MM.1S (cell line): ENCODE results near the gene PRKCA.

ENCODE experiments used
- DNase-seq: peaks from one replicate; pipeline ENCODE4 v3.0.0-alpha.2; 2015
- H2AFZ ChIP-seq: fragments of 300-600 bp; sonication (generic); 2 replicates; pipeline ENCODE4 v1.6.0; 2016; ENCODE audit warnings: antibody characterized with exemption, low read length
- H3F3A ChIP-seq: fragments of 300-600 bp; sonication (generic); 2 replicates; pipeline ENCODE4 v1.6.1; 2016; ENCODE audit warnings: mild to moderate bottlenecking, antibody characterized with exemption, low read length, moderate library complexity, mixed read lengths; ENCODE audit not compliant: insufficient read depth
- H3K27ac ChIP-seq: fragments of 300-600 bp; sonication (generic); 2 replicates; pipeline ENCODE4 v1.5.1; 2016; ENCODE audit warnings: mild to moderate bottlenecking, low read length
- H3K27me3 ChIP-seq: fragments of 300-600 bp; sonication (generic); replicated peaks from 2 replicates; pipeline ENCODE4 v1.6.0; 2016; ENCODE audit warnings: low read length; ENCODE audit not compliant: insufficient read depth
- H3K36me3 ChIP-seq: fragments of 300-600 bp; sonication (generic); replicated peaks from 2 replicates; pipeline ENCODE4 v1.6.1; 2016; ENCODE audit warnings: mild to moderate bottlenecking, low read length, mixed read lengths; ENCODE audit not compliant: insufficient read depth
- H3K4me1 ChIP-seq: fragments of 300-600 bp; sonication (generic); 2 replicates; pipeline ENCODE4 v1.6.1; 2016; ENCODE audit warnings: low read length, mixed read lengths
- H3K4me2 ChIP-seq: fragments of 300-600 bp; sonication (generic); 2 replicates; pipeline ENCODE4 v1.6.0; 2016; ENCODE audit warnings: low read depth, low read length
- H3K4me3 ChIP-seq: fragments of 300-600 bp; sonication (generic); 2 replicates; pipeline ENCODE4 v1.5.1; 2016; ENCODE audit warnings: low read length, mixed read lengths
- H3K79me2 ChIP-seq: fragments of 300-600 bp; sonication (generic); 2 replicates; pipeline ENCODE4 v1.6.1; 2016; ENCODE audit warnings: mixed run types, low read length, mixed read lengths
- H3K9ac ChIP-seq: fragments of 300-600 bp; sonication (generic); 2 replicates; pipeline ENCODE4 v1.6.1; 2016; ENCODE audit warnings: low read length, mixed read lengths
- H3K9me2 ChIP-seq: fragments of 300-600 bp; sonication (generic); replicated peaks from 2 replicates; pipeline ENCODE4 v1.6.1; 2016; ENCODE audit warnings: mild to moderate bottlenecking, low read length, mixed read lengths; ENCODE audit not compliant: insufficient read depth
- H3K9me3 ChIP-seq: fragments of 300-600 bp; sonication (generic); replicated peaks from 2 replicates; pipeline ENCODE4 v1.6.1; 2016; ENCODE audit warnings: mild to moderate bottlenecking, low read length, mixed read lengths; ENCODE audit not compliant: insufficient read depth
- H4K20me1 ChIP-seq: fragments of 300-600 bp; sonication (generic); 2 replicates; pipeline ENCODE4 v1.6.1; 2016; ENCODE audit warnings: mild to moderate bottlenecking, low read length, moderate library complexity, mixed read lengths; ENCODE audit not compliant: insufficient read depth
- CTCF ChIP-seq: fragments of 300-600 bp; sonication (generic); IDR thresholded peaks from 2 replicates; pipeline ENCODE4 v1.5.1; 2016; ENCODE audit warnings: antibody characterized with exemption, low read length, mixed read lengths
- EZH2 ChIP-seq: fragments of 300-600 bp; sonication (generic); optimal IDR thresholded peaks from 2 replicates; pipeline ENCODE3; 2017; ENCODE audit warnings: low read depth, mild to moderate bottlenecking, antibody characterized with exemption, low read length, mixed read lengths
- EZH2phosphoT487 ChIP-seq: fragments of 300-600 bp; sonication (generic); IDR thresholded peaks from 2 replicates; pipeline ENCODE4 v1.6.1; 2018; ENCODE audit warnings: antibody characterized with exemption, low read length

The PRKCA gene

GRCh38 chr17:66517336-66518009 is 215.1 kb downstream of the PRKCA start:
- Histone ChIP-seq H3K4me1 (no peaks in the 10 kb centered on the region), H2AFZ (no peak overlapping the region), H3K4me2 (no peak overlapping the region), H3K27me3 (no peaks in the 10 kb centered on the region), H4K20me1 (no peaks in the 10 kb centered on the region), H3K9me3 (no peaks in the 10 kb centered on the region), H3K4me3 (no peak overlapping the region), H3K79me2 (no peaks in the 10 kb centered on the region), H3K9ac (no peak overlapping the region), H3K9me2 (no peaks in the 10 kb centered on the region), H3K27ac (no peak overlapping the region), H3F3A (no peaks in the 10 kb centered on the region), H3K36me3 (no peaks in the 10 kb centered on the region)
- no peak for DNase-seq
- no peak for TF ChIP-seq EZH2phosphoT487
- TF ChIP-seq EZH2, result no peak
- no peak for TF ChIP-seq CTCF

DNA sequence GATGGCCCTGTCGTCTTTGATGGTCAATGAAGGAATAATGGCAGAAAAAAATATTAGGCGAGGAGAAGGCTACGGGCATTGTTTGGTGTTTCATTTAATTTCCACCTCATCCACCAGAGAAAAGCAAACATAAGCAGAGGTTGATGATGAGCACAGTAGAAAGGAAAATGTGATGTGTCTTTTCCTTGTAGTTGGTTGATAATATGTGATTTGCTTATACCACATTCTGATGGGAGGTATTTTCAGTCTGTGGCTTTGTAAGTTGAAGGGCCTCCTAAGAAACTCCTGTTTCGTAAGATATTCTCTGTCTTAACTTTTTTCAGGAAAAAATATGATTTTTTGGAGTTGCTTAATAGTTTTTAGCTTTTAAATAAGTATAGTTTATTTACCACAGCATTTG is 215.7 kb downstream of the PRKCA start:
- Histone ChIP-seq H2AFZ (no peak overlapping the region), H3K79me2 (no peaks in the 10 kb centered on the region), H3K9ac (no peak overlapping the region), H3K9me3 (no peaks in the 10 kb centered on the region), H3K36me3 (no peaks in the 10 kb centered on the region), H3K27ac (no peak overlapping the region), H3K4me2 (no peak overlapping the region), H3K9me2 (no peaks in the 10 kb centered on the region), H3F3A (no peaks in the 10 kb centered on the region), H3K4me1 (no peaks in the 10 kb centered on the region), H3K27me3 (no peaks in the 10 kb centered on the region), H3K4me3 (no peak overlapping the region), H4K20me1 (no peaks in the 10 kb centered on the region)
- TF ChIP-seq CTCF (no peak), EZH2 (no peak), EZH2phosphoT487 (no peak)
- DNase-seq, result no peak

DNA sequence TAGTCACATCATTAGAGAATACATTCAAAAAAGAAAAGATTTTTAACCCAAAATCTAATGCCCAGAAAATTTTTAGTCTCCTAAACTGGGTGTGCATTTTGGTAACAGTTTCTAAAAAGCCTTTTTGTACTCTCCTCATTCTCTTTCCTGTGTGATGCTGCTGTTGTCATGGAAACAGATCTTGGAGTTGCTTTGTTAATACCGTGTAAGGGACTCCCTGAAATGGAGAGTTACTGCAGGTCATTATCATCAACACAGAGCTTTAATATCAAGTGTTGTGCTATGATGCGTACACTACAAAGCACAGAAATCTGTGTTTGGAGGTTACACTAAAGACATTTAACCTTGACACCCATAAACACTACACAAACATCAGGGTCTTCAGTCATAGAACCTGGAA is 216.3 kb downstream of the PRKCA start:
- H3K4me2 ChIP-seq, result no peak overlapping the region
- no peak overlapping the region for H3K4me3 ChIP-seq
- no peaks in the 10 kb centered on the region for H3F3A ChIP-seq
- no peak overlapping the region for H3K27ac ChIP-seq
- H3K27me3 ChIP-seq, result no peaks in the 10 kb centered on the region
- H3K4me1 ChIP-seq, result no peaks in the 10 kb centered on the region
- no peaks in the 10 kb centered on the region for H3K9me2 ChIP-seq
- TF ChIP-seq CTCF (no peak), EZH2phosphoT487 (no peak), EZH2 (no peak)
- no peaks in the 10 kb centered on the region for H4K20me1 ChIP-seq
- no peaks in the 10 kb centered on the region for H3K9me3 ChIP-seq
- no peak for DNase-seq
- no peak overlapping the region for H3K9ac ChIP-seq
- no peaks in the 10 kb centered on the region for H3K36me3 ChIP-seq
- no peaks in the 10 kb centered on the region for H3K79me2 ChIP-seq
- no peak overlapping the region for H2AFZ ChIP-seq
